SIG-M5 (cell line): ENCODE measurements around the gene LRRFIP2.
"Not testable (repeated sequence)": the region's sequence is repeated elsewhere in the genome, so short reads cannot be mapped to it uniquely, and the experiment has no call there.

Experiments
- DNase-seq: peaks from one replicate; lab custom pipeline; 2025; lab: John Stamatoyannopoulos, UW

The LRRFIP2 gene

GRCh38 chr3:37174532-37175126, at the start of gene LRRFIP2:
TSS of gene LRRFIP2 (minus strand) at chr3:37174582. CDS start at chr3:37148983, 25,599 bp downstream.
- no peak for DNase-seq

- no peak for DNase-seq
These were observed 49.2 kb upstream of the LRRFIP2 start for GRCh38 chr3:37223576-37223975.

- no peak for DNase-seq
These were observed 48.8 kb upstream of the LRRFIP2 start for GRCh38 chr3:37223141-37223558.

GRCh38 chr3:37222542-37222941, 48.2 kb upstream of the LRRFIP2 start:
- not testable (repeated sequence) for DNase-seq

GRCh38 chr3:37221407-37221806, 47.0 kb upstream of the LRRFIP2 start:
- DNase-seq, result no peak

GRCh38 chr3:37219266-37219665, 44.9 kb upstream of the LRRFIP2 start:
- DNase-seq, result no peak

- no peak for DNase-seq
These were observed 43.8 kb upstream of the LRRFIP2 start for GRCh38 chr3:37218206-37218605.

GRCh38 chr3:37217098-37217849, 42.9 kb upstream of the LRRFIP2 start:
- no peak for DNase-seq

GRCh38 chr3:37216597-37217097, 42.3 kb upstream of the LRRFIP2 start:
- no peak for DNase-seq

- no peak for DNase-seq
These were observed 39.7 kb upstream of the LRRFIP2 start for GRCh38 chr3:37214076-37214475.

GRCh38 chr3:37210230-37210629, 35.8 kb upstream of the LRRFIP2 start:
- DNase-seq, result no peak

GRCh38 chr3:37208576-37208975, 34.2 kb upstream of the LRRFIP2 start:
- DNase-seq, result not testable (repeated sequence)

- not testable (repeated sequence) for DNase-seq
These were observed 33.6 kb upstream of the LRRFIP2 start for GRCh38 chr3:37208008-37208407.

- DNase-seq, result not testable (repeated sequence)
These were observed 31.7 kb upstream of the LRRFIP2 start for GRCh38 chr3:37206041-37206440.

GRCh38 chr3:37204314-37204713, 29.9 kb upstream of the LRRFIP2 start:
- no peak for DNase-seq

- no peak for DNase-seq
These were observed 27.7 kb upstream of the LRRFIP2 start for GRCh38 chr3:37202035-37202434.

GRCh38 chr3:37200141-37200540, 25.8 kb upstream of the LRRFIP2 start:
- DNase-seq, result no peak

- no peak for DNase-seq
These were observed 24.6 kb upstream of the LRRFIP2 start for GRCh38 chr3:37198996-37199395.

GRCh38 chr3:37198547-37198946, 24.2 kb upstream of the LRRFIP2 start:
- DNase-seq, result no peak

GRCh38 chr3:37197810-37198371, 23.5 kb upstream of the LRRFIP2 start:
- DNase-seq, result no peak

- DNase-seq, result no peak
These were observed 20.2 kb upstream of the LRRFIP2 start for GRCh38 chr3:37194533-37194932.

- no peak for DNase-seq
These were observed 16.3 kb upstream of the LRRFIP2 start for GRCh38 chr3:37190667-37191066.

- no peak for DNase-seq
These were observed 14.7 kb upstream of the LRRFIP2 start for GRCh38 chr3:37189109-37189508.
